Measurements from ENCODE around the gene MYLK2. TPM values are rescaled to one million over a fixed set of nuclear protein-coding genes. Genes with fewer than 3 reads are reported as not detected.

The MYLK2 gene
- total RNA-seq, 2 experiments from 2014 or later, result not detected

- no peak for DNase-seq
- no peak overlapping the region for H3K27ac Mint-ChIP-seq
- H3K9me3 ChIP-seq (ENCODE audit: control insufficient read depth in 1 of 2, insufficient read depth in 1 of 2, low read length in 2 of 2), result peaks cover 0 to 13% of the 10 kb centered on the region in 2 experiments
- ChIA-PET POLR2A (no interaction called here), CTCF (no interaction called here)
- H3K4me3 Mint-ChIP-seq, result peak overlapping the region; percentile 86
- ATAC-seq (ENCODE audit: poor library complexity), result no peak
- H3K36me3 ChIP-seq (ENCODE audit: insufficient read depth, low read length), result no peaks in the 10 kb centered on the region
- H3K36me3 Mint-ChIP-seq (ENCODE audit: low read depth), result no peaks in the 10 kb centered on the region
- H3K4me1 Mint-ChIP-seq (ENCODE audit: low read depth), result peaks cover 13% of the 10 kb centered on the region
- H3K9me3 Mint-ChIP-seq, result no peaks in the 10 kb centered on the region
- peaks cover 31 to 36% of the 10 kb centered on the region in 2 experiments for H3K27me3 ChIP-seq (ENCODE audit: control insufficient read depth in 1 of 2, insufficient read depth in 2 of 2, low read length in 2 of 2)
- H3K4me1 ChIP-seq (ENCODE audit: insufficient read depth, low read length), result peaks cover 22% of the 10 kb centered on the region
- H3K4me3 ChIP-seq (ENCODE audit: low read length), result no peak overlapping the region
- peaks cover 8% of the 10 kb centered on the region for H3K27me3 Mint-ChIP-seq
- H3K27ac ChIP-seq (ENCODE audit: low read depth in 1 of 2, low read length in 2 of 2), result no peak overlapping the region
- intact Hi-C loops (cut with DNase I, micrococcal nuclease), result no loop called here
- TF ChIP-seq, protein P1, sequence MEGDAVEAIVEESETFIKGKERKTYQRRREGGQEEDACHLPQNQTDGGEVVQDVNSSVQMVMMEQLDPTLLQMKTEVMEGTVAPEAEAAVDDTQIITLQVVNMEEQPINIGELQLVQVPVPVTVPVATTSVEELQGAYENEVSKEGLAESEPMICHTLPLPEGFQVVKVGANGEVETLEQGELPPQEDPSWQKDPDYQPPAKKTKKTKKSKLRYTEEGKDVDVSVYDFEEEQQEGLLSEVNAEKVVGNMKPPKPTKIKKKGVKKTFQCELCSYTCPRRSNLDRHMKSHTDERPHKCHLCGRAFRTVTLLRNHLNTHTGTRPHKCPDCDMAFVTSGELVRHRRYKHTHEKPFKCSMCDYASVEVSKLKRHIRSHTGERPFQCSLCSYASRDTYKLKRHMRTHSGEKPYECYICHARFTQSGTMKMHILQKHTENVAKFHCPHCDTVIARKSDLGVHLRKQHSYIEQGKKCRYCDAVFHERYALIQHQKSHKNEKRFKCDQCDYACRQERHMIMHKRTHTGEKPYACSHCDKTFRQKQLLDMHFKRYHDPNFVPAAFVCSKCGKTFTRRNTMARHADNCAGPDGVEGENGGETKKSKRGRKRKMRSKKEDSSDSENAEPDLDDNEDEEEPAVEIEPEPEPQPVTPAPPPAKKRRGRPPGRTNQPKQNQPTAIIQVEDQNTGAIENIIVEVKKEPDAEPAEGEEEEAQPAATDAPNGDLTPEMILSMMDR (IDR thresholded peaks at IDR 0.05), result no peak
Observed at GRCh38 chr20:31862157-31862470, 43.0 kb downstream of the MYLK2 start.

- Histone ChIP-seq H3K4me1 (ENCODE audit: insufficient read depth, low read length) (peaks cover 22% of the 10 kb centered on the region), H3K9me3 (ENCODE audit: control insufficient read depth in 1 of 2, insufficient read depth in 1 of 2, low read length in 2 of 2) (peaks cover 0 to 13% of the 10 kb centered on the region in 2 experiments), H3K4me3 (ENCODE audit: low read length) (no peak overlapping the region), H3K27me3 (ENCODE audit: control insufficient read depth in 1 of 2, insufficient read depth in 2 of 2, low read length in 2 of 2) (peaks cover 30 to 36% of the 10 kb centered on the region in 2 experiments), H3K36me3 (ENCODE audit: insufficient read depth, low read length) (no peaks in the 10 kb centered on the region), H3K27ac (ENCODE audit: low read depth in 1 of 2, low read length in 2 of 2) (no peak overlapping the region)
- Mint-ChIP-seq H3K4me3 (peak overlapping the region; percentile 86), H3K9me3 (no peaks in the 10 kb centered on the region), H3K4me1 (ENCODE audit: low read depth) (peaks cover 13% of the 10 kb centered on the region), H3K27ac (no peak overlapping the region), H3K36me3 (ENCODE audit: low read depth) (no peaks in the 10 kb centered on the region), H3K27me3 (peaks cover 11% of the 10 kb centered on the region)
- POLR2A ChIA-PET, result no interaction called here
- intact Hi-C loops (cut with DNase I, micrococcal nuclease), result no loop called here
- DNase-seq (no peak), ATAC-seq (ENCODE audit: poor library complexity) (no peak)
- CTCF ChIA-PET, result interaction anchor here (1.3 kb wide), 1 partner anchor 10 kb away, joined by 3 read pairs; no protein-coding TSS in a partner anchor
- TF ChIP-seq, protein P1 (IDR thresholded peaks at IDR 0.05), result no peak
Observed at GRCh38 chr20:31862506-31862905, 43.4 kb downstream of the MYLK2 start.

- Mint-ChIP-seq H3K36me3 (ENCODE audit: low read depth) (no peaks in the 10 kb centered on the region), H3K4me1 (ENCODE audit: low read depth) (peaks cover 13% of the 10 kb centered on the region), H3K9me3 (no peaks in the 10 kb centered on the region), H3K4me3 (no peak overlapping the region), H3K27ac (no peak overlapping the region), H3K27me3 (peaks cover 16% of the 10 kb centered on the region)
- Histone ChIP-seq H3K4me3 (ENCODE audit: low read length) (no peak overlapping the region), H3K4me1 (ENCODE audit: insufficient read depth, low read length) (peaks cover 15% of the 10 kb centered on the region), H3K27ac (ENCODE audit: low read depth in 1 of 2, low read length in 2 of 2) (no peak overlapping the region), H3K9me3 (ENCODE audit: control insufficient read depth in 1 of 2, insufficient read depth in 1 of 2, low read length in 2 of 2) (peaks cover 0 to 9% of the 10 kb centered on the region in 2 experiments), H3K36me3 (ENCODE audit: insufficient read depth, low read length) (no peaks in the 10 kb centered on the region), H3K27me3 (ENCODE audit: control insufficient read depth in 1 of 2, insufficient read depth in 2 of 2, low read length in 2 of 2) (peaks cover 21 to 26% of the 10 kb centered on the region in 2 experiments)
- DNase-seq (no peak), ATAC-seq (ENCODE audit: poor library complexity) (no peak)
- intact Hi-C loops (cut with DNase I, micrococcal nuclease), result no loop called here
- ChIA-PET POLR2A (no interaction called here), CTCF (interaction anchor here (1.3 kb wide), 1 partner anchor 11 kb away, joined by 3 read pairs; no protein-coding TSS in a partner anchor)
- TF ChIP-seq, protein P1 (IDR thresholded peaks at IDR 0.05), result no peak
Observed at GRCh38 chr20:31863296-31864085, 44.3 kb downstream of the MYLK2 start.
